Epithelial cell of esophagus (primary cell): ENCODE data around the gene LMCD1.

Experiments used
- DNase-seq: peaks from one replicate; pipeline ENCODE4 v3.0.0; 2010; ENCODE audit warnings: low read depth
- H3K4me3 ChIP-seq: 2 replicates; pipeline ENCODE4 v1.5.1; 2011; ENCODE audit warnings: mild to moderate bottlenecking, low read length, control low read depth
- TF ChIP-seq, protein P1 (sequence below): IDR thresholded peaks from 2 replicates; pipeline ENCODE4 v1.5.1; 2011; ENCODE audit warnings: low read depth, mild to moderate bottlenecking, low read length, control low read depth, inconsistent platforms; ENCODE audit not compliant: insufficient read depth; ENCODE audit errors: missing control alignments

The LMCD1 gene

DNA sequence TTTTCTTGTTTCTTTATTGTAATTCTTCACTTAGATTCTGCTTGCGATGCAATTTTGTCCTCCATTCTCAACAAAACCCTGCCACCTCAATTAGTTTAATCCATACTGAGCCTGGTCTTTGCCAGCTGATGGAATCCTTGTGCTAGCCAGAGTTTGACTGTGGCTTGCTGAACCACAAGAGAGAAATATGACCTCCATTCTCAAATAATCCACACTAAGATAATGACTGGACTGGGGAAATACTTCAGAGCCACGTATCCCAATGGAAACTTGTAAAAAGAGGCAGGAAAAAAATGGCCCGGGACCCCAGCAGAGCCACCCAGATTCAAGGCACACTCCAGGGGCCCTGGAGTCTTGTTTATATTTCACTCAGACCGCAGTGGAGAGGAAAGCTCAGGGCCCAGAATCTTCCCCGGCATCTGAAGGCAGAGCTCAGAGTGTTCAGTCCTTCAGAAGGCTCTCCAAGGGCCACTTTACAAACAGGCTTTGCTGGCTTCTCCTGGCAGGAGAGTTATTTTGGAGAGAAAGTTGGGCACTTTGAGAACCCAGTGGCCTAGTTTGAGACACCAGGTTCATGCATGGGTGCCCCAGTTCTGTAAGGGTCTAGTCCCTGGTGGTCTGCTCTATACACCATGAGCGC lies 80.3 kb downstream of the LMCD1 start:
- TF ChIP-seq, protein P1, sequence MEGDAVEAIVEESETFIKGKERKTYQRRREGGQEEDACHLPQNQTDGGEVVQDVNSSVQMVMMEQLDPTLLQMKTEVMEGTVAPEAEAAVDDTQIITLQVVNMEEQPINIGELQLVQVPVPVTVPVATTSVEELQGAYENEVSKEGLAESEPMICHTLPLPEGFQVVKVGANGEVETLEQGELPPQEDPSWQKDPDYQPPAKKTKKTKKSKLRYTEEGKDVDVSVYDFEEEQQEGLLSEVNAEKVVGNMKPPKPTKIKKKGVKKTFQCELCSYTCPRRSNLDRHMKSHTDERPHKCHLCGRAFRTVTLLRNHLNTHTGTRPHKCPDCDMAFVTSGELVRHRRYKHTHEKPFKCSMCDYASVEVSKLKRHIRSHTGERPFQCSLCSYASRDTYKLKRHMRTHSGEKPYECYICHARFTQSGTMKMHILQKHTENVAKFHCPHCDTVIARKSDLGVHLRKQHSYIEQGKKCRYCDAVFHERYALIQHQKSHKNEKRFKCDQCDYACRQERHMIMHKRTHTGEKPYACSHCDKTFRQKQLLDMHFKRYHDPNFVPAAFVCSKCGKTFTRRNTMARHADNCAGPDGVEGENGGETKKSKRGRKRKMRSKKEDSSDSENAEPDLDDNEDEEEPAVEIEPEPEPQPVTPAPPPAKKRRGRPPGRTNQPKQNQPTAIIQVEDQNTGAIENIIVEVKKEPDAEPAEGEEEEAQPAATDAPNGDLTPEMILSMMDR: no peak

DNA sequence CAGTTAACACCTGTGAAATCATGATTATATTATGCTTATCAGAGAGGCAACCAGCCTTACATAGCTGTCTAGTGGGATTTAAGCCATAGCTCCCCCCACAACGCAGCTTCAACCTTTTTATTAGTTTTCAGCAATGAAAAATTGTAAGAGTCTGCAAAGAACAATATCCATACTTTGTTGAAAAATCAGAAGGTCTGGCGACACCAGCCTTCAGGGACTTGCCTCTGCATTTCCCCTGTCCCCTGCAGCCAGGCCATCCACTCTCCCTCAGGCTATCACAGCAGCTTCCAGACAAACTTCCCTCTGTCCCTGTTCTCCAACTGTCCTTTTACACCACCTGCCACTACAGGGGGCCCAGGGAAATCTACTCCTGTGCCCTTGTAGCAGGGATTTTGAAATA lies 83.0 kb downstream of the LMCD1 start:
- TF ChIP-seq, protein P1: no peak
- DNase-seq: no peak

More for the DNA sequence above, 80.3 kb downstream of the LMCD1 start:
- DNase-seq: no peak
- no peak overlapping the region for H3K4me3 ChIP-seq

DNA sequence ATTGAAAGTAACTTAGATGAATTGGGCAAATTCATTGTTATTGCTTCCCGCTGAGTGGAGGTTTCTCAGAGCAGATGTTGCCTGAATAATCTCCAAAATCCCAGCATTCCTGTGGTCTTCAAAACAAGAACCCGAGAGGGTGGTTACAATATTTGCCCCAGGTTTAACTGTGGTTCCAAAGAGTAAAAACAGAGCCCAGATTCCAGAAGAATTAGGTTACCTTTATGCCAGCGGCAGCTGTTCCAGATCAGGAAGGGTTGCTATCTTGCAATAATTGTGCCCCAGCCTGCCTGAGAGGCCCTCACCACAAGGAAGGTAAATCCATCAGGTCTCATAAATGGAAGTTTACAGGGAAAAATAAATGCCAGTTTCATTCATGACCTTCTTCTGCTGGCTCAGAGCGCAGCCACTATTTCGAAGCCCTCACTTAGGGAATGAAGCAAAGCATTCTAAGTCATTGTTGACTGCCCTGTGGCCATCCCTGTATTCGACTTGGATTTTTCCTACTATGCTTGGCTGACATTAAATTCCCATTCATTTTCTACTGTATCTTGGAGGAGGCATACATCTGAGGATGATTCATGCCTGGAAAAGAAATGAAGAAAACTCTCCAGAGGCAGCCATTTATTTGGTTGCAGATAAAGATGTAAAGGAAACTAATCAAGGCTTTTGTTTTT lies 88.4 kb downstream of the LMCD1 start:
- H3K4me3 ChIP-seq: no peak overlapping the region
- TF ChIP-seq, protein P1: no peak
- DNase-seq: peak; percentile 29

More for the DNA sequence above, 83.0 kb downstream of the LMCD1 start:
- H3K4me3 ChIP-seq: no peak overlapping the region

DNA sequence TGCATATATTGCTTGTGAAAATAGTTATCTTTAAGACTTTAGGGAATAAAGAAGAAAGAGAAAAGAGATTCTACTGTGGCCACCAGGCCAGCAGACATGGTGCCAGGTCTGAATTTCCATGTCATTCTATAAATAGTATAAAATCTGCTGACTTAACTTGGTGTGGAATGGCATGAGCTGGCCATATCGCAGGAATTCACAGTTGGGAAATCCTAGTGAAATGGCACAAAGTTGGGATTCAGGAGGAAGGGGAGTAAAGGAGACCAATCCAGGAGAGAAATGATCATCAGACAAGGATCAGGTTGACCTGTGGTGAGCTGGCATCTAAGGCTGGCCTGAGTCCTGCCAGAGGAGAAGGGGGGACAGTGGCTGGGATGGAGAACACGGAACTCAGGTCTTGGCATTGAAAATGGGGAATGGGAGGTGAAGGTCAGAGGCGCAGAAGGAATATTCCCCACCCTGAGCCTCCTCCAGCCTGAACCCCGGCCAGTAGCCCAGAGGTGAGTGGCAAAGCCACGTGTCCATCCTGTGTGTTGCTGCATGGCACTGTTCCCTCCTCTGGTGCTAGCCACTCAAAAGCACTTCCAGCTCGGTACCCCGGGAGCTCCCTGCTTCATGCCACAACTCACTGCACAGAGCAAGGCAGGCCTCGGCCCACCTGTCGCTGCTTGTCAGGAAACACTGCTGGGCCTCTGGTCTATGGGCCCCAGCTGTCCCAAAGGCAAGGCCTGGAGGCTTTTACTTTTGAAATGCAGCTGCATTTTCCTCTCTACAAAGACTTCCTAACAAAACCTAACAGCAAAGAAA lies 91.6 kb downstream of the LMCD1 start:
- DNase-seq: no peak
- TF ChIP-seq, protein P1: no peak
- no peak overlapping the region for H3K4me3 ChIP-seq

DNA sequence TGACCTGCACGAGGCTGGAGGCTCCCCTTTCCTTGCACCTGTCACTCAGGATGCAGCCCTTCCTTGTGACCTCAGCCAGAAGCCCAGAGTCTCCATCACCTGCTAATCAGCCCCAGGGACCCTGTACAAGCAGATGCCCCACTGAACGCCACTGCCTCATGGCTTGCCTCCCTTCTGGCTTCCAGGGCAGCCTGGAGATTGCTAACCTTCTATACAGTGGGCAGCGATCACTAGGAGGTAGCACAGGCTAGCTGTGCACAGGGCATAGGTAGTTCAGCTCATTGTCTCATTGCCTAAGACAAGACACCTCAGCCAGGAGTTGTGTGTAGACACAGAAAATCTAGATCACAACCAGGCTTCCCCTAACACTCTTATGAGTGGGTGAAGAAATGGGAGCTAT lies 93.6 kb downstream of the LMCD1 start:
- H3K4me3 ChIP-seq: no peak overlapping the region
- no peak for DNase-seq
- TF ChIP-seq, protein P1: no peak

DNA sequence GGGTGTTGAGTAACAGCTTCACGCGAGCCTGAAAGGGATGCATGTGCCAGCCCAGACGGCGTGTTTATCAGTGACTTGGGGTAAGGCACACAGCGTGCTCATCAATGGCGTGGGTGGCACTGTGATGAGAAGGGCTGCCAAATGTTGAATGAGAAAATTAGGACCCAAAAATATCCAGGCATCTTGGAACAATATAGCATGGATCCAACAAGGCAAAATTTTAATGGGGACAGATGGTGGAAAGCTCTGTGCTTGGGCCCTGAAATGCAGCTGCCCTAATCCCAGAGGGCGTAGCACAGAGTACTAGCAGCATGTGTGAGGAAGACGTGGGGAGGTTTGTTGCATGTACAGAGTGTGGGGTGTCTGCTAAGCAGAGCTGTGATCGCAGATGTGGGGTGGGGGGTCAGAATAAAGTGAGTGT lies 94.1 kb downstream of the LMCD1 start:
- DNase-seq: no peak
- TF ChIP-seq, protein P1: no peak
- H3K4me3 ChIP-seq: no peak overlapping the region
